ENCODE results near the gene CCDC34. TPM values are rescaled to one million over a fixed set of nuclear protein-coding genes. Genes with fewer than 3 reads are reported as not detected.

Gene CCDC34
- total and polyA plus RNA-seq, 2 of the 4 experiments (the other 2 are of a cell fraction): 2.5 to 4.5 TPM

GRCh38 chr11:27387362-27387761, 24.3 kb upstream of the CCDC34 start:
- no peak overlapping the region; the same call in 1 of the 2 replicates for H2BK120ac ChIP-seq (ENCODE audit: low read depth, low read length)
- H3K56ac ChIP-seq (ENCODE audit: extremely low read depth, insufficient read depth, low read length): no peak overlapping the region
- 100% methylated on average over 1 of the region's 2 CpGs; no CpG with 5 or more reads in 1 of the 2 experiments for WGBS, 2 experiments (ENCODE audit: extremely low coverage in 2 of 2, insufficient read length in 1 of 2)
- no peak overlapping the region for H3K4me2 ChIP-seq (ENCODE audit: low read depth, low read length)
- H3K27ac ChIP-seq (ENCODE audit: insufficient read depth, low read length): no peak overlapping the region
- peaks cover 12% of the 10 kb centered on the region for H3K4me1 ChIP-seq (ENCODE audit: control insufficient read depth, insufficient read depth, low read length)
- peaks cover 2% of the 10 kb centered on the region; the same call in 1 of the 2 replicates for H3K9me1 ChIP-seq (ENCODE audit: insufficient read depth, low read length)
- no peaks in the 10 kb centered on the region for H4K20me1 ChIP-seq (ENCODE audit: insufficient read depth, low read length)
- H3K36me3 ChIP-seq (ENCODE audit: control insufficient read depth, insufficient read depth, low read length): no peaks in the 10 kb centered on the region
- H3K4ac ChIP-seq (ENCODE audit: low read depth, low read length): no peak overlapping the region
- no peak overlapping the region; the same call in 1 of the 2 replicates for H4K91ac ChIP-seq (ENCODE audit: insufficient read depth, low read depth, low read length)
- intact Hi-C loops (cut with micrococcal nuclease): no loop called here
- TF ChIP-seq RCOR1 (IDR thresholded peaks at IDR 0.05; ENCODE audit: insufficient replicate concordance, low read length): no peak
- TF ChIP-seq NFE2L2 (IDR thresholded peaks at IDR 0.05; ENCODE audit: low read depth, low read length): no peak
- no peak for TF ChIP-seq MAZ (IDR thresholded peaks at IDR 0.05; ENCODE audit: borderline replicate concordance, low read depth, low read length)
- TF ChIP-seq SMC3 (IDR thresholded peaks at IDR 0.05; ENCODE audit: low read depth, low read length): no peak
- TF ChIP-seq MXI1 (IDR thresholded peaks at IDR 0.05; ENCODE audit: borderline replicate concordance, low read depth, low read length): no peak
- TF ChIP-seq FOS (IDR thresholded peaks at IDR 0.05; ENCODE audit: low read depth, low read length): no peak
- no peak for TF ChIP-seq CEBPB (IDR thresholded peaks at IDR 0.05; ENCODE audit: low read depth, low read length)
- no peak for TF ChIP-seq RAD21 (IDR thresholded peaks at IDR 0.05; ENCODE audit: low read length)
- TF ChIP-seq, protein P1, sequence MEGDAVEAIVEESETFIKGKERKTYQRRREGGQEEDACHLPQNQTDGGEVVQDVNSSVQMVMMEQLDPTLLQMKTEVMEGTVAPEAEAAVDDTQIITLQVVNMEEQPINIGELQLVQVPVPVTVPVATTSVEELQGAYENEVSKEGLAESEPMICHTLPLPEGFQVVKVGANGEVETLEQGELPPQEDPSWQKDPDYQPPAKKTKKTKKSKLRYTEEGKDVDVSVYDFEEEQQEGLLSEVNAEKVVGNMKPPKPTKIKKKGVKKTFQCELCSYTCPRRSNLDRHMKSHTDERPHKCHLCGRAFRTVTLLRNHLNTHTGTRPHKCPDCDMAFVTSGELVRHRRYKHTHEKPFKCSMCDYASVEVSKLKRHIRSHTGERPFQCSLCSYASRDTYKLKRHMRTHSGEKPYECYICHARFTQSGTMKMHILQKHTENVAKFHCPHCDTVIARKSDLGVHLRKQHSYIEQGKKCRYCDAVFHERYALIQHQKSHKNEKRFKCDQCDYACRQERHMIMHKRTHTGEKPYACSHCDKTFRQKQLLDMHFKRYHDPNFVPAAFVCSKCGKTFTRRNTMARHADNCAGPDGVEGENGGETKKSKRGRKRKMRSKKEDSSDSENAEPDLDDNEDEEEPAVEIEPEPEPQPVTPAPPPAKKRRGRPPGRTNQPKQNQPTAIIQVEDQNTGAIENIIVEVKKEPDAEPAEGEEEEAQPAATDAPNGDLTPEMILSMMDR (conservative IDR thresholded peaks at IDR 0.05; ENCODE audit: low read depth, low read length): no peak
- no peak for TF ChIP-seq MAFK (IDR thresholded peaks at IDR 0.05; ENCODE audit: low read depth, low read length)
- H2AFZ ChIP-seq (replicated peaks; ENCODE audit: low read length, poor library complexity): no peak overlapping the region
- H2BK20ac ChIP-seq (ENCODE audit: low read depth, low read length): no peak overlapping the region
- no peak overlapping the region for H3K9ac ChIP-seq (ENCODE audit: low read depth, low read length)
- H3K14ac ChIP-seq (replicated peaks; ENCODE audit: low read depth, low read length): peak overlapping the region; percentile 14; the same call in 1 of the 2 replicates
- no peaks in the 10 kb centered on the region for H3K27me3 ChIP-seq (ENCODE audit: control insufficient read depth, insufficient read depth, low read length)
- ChIA-PET POLR2A (ENCODE audit: unreplicated experiment) (no interaction called here), CTCF (interaction anchor here (1.7 kb wide), 1 partner anchor 10 kb away, joined by 4 read pairs; no protein-coding TSS in a partner anchor)
- no peak for ATAC-seq (ENCODE audit: low read depth)
- no peak overlapping the region for H2AK9ac ChIP-seq (replicated peaks; ENCODE audit: low read depth, low read length, poor library complexity)
- peak overlapping the region; percentile 51; the same call in 1 of the 2 replicates for H2AK5ac ChIP-seq (ENCODE audit: low read depth, low read length)
- peaks cover 0 to 4% of the 10 kb centered on the region in 2 experiments; a peak in 2 of 4 replicates for H3K79me1 ChIP-seq (ENCODE audit: low read depth in 1 of 2, low read length in 2 of 2)
- H4K8ac ChIP-seq (ENCODE audit: low read depth in 2 of 2, low read length in 2 of 2): no peak overlapping the region
- peak overlapping the region; percentile 3; the same call in 1 of the 2 replicates for H3K23ac ChIP-seq (ENCODE audit: low read depth, low read length)
- no peak for DNase-seq
- no peak overlapping the region for H4K5ac ChIP-seq (ENCODE audit: low read depth, low read length)
- no peaks in the 10 kb centered on the region for H3K9me3 ChIP-seq (ENCODE audit: control insufficient read depth, insufficient read depth, low read length)
- no peak overlapping the region for H3K18ac ChIP-seq (ENCODE audit: low read depth, low read length)
- H2BK15ac ChIP-seq (ENCODE audit: low read depth, low read length): no peak overlapping the region; the same call in 2 of the 3 replicates
- no TSS peak for BruUV-seq (replicated peaks)
- in situ Hi-C loops (cut with MboI; ENCODE audit: low sequenced_read_pairs): no loop called here
- H3K4me3 ChIP-seq (ENCODE audit: insufficient read depth, low read depth, low read length): no peak overlapping the region
- no peak overlapping the region for H2BK5ac ChIP-seq (ENCODE audit: low read depth, low read length, poor library complexity, severe bottlenecking)
- dilution Hi-C loops (cut with HindIII; ENCODE audit: low sequenced_read_pairs, unreplicated experiment): no loop called here

Measured in IMR-90 (cell line).